ENCODE results near the gene FAM131A. TPM values are rescaled to one million over a fixed set of nuclear protein-coding genes. Genes with fewer than 3 reads are reported as not detected.

FAM131A gene
- total RNA-seq, 4 donors from 2014 or later, result 7.4 to 20.2 (median 10.4) TPM

DNA sequence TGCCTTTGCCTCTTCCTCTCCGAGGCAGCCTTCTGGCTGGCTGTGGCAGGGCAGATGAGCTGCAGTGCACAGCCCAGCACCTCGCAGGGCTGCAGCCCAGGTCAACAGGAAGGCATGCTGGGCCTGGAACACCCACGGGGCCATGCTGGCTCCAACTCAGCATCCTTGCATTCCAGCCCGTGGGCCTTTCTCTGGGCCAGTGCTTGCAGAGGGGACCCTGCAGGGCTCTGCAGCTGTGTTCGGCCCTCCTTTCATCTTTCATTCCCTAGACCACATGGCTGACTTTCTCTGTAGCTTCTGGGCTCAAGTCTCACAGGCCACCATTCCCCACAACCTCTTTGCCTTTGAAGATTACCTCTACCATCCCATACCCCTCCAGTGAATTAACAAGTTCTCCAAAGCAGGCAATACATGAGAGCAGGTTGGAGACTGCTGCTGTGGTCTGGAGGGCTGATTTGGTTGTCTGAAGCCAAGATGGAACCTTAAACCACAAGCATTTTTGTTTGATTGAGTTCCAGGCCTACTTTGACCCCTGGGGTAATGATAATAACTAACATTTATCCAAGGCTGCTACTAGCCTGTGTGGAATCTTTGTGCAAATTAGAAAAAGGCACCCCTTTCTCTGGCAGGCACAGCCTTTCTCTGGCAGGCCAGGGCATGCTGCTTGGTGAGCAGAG lies 5.9 kb downstream of the FAM131A start:
- Histone ChIP-seq H3K9me3 (no peaks in the 10 kb centered on the region), H3K27ac (no peak overlapping the region), H3K27me3 (no peaks in the 10 kb centered on the region), H3K4me1 (peaks cover 27 to 84% (median 34%) of the 10 kb centered on the region in 3 donors), H3K36me3 (peaks cover 4 to 51% (median 5%) of the 10 kb centered on the region in 3 donors), H3K4me3 (no peak overlapping the region)
- TF ChIP-seq CTCF (IDR thresholded peaks at IDR 0.05) (no peak), POLR2A (IDR thresholded peaks at IDR 0.05) (no peak)
- no peak for DNase-seq
- intact Hi-C loops (cut with DNase I), result no loop called here
- WGBS, 2 donors, result 39 to 67% methylated on average over 4 to 5 of the region's 5 CpGs

DNA sequence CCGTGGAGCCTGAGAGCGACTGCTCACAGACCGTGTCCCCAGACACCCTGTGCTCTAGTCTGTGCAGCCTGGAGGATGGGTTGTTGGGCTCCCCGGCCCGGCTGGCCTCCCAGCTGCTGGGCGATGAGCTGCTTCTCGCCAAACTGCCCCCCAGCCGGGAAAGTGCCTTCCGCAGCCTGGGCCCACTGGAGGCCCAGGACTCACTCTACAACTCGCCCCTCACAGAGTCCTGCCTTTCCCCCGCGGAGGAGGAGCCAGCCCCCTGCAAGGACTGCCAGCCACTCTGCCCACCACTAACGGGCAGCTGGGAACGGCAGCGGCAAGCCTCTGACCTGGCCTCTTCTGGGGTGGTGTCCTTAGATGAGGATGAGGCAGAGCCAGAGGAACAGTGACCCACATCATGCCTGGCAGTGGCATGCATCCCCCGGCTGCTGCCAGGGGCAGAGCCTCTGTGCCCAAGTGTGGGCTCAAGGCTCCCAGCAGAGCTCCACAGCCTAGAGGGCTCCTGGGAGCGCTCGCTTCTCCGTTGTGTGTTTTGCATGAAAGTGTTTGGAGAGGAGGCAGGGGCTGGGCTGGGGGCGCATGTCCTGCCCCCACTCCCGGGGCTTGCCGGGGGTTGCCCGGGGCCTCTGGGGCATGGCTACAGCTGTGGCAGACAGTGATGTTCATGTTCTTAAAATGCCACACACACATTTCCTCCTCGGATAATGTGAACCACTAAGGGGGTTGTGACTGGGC lies 7.3 kb downstream of the FAM131A start:
- intact Hi-C loops (cut with DNase I), result no loop called here
- H3K9me3 ChIP-seq, result no peaks in the 10 kb centered on the region
- peaks cover 13 to 69% (median 20%) of the 10 kb centered on the region in 3 donors for H3K4me1 ChIP-seq
- peaks cover 4 to 51% (median 5%) of the 10 kb centered on the region in 3 donors for H3K36me3 ChIP-seq
- no peak overlapping the region for H3K27ac ChIP-seq
- no peaks in the 10 kb centered on the region for H3K27me3 ChIP-seq
- TF ChIP-seq POLR2A (IDR thresholded peaks at IDR 0.05) (no peak), CTCF (IDR thresholded peaks at IDR 0.05) (no peak)
- H3K4me3 ChIP-seq, result no peak overlapping the region
- DNase-seq, result no peak
- 78 to 92% methylated on average over 7 to 8 of the region's 24 CpGs for WGBS, 2 donors

- 51 to 60% methylated on average over 9 to 10 of the region's 14 CpGs for WGBS, 2 donors
- Histone ChIP-seq H3K9me3 (no peaks in the 10 kb centered on the region), H3K4me3 (no peak overlapping the region), H3K27ac (peak overlapping the region in 2 of 4 donors; percentile 61 to 64), H3K4me1 (peaks cover 12 to 63% (median 20%) of the 10 kb centered on the region in 3 donors), H3K27me3 (no peaks in the 10 kb centered on the region), H3K36me3 (peaks cover 4 to 51% (median 5%) of the 10 kb centered on the region in 3 donors)
- no peak for DNase-seq
- intact Hi-C loops (cut with DNase I), result no loop called here
- TF ChIP-seq CTCF (IDR thresholded peaks at IDR 0.05), result peak in 4 of 6 experiments; percentile 41 to 67 (median 51)
- no peak for TF ChIP-seq POLR2A (IDR thresholded peaks at IDR 0.05)
These were observed 8.1 kb downstream of the FAM131A start for GRCh38 chr3:184345317-184346144.

DNA sequence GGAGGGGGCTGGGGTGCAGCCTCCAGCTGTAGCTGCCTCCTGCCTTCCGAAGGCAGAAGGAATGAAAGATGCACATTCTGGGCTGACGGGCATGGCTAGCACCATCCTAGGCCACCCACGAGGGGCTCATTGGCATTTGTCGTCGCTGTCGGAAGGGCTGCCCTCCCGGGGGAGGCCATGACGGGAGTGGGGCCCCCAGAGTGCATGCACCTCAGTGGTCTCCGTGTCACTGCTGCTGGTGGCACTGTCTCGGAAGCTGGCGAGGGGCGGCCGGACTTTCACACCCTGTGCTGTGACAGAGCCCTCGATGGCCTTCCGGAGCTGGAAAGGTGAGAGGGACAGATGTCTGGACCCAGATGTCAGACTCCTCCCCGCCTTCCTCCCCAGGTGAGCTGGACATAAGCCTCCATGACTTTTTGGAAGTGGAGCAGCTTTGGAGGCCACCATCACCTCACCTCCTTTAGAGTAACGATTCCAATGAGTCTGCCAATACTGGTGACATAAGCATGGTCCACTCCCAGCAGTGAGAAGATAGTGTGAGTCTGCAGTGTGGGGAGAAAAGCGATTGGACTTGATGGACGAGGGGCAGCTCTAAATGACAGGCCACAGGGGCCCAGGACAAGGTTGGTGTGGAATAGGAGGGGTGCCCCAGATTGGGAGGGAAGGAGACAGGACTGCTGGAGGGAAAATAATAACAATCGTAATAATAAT lies 9.2 kb downstream of the FAM131A start:
- Histone ChIP-seq H3K36me3 (peaks cover 4 to 48% (median 5%) of the 10 kb centered on the region in 3 donors), H3K9me3 (no peaks in the 10 kb centered on the region), H3K4me3 (no peak overlapping the region), H3K4me1 (peaks cover 11 to 58% (median 19%) of the 10 kb centered on the region in 3 donors), H3K27me3 (no peaks in the 10 kb centered on the region), H3K27ac (peak overlapping the region in 2 of 4 donors; percentile 44 to 64)
- 93 to 94% methylated on average over 7 to 12 of the region's 20 CpGs for WGBS, 2 donors
- intact Hi-C loops (cut with DNase I), result no loop called here
- no peak for DNase-seq
- no peak for TF ChIP-seq CTCF (IDR thresholded peaks at IDR 0.05)
- TF ChIP-seq POLR2A (IDR thresholded peaks at IDR 0.05), result no peak
